GM18867 (cell line): ENCODE data around the gene DPPA4.
"Not testable (repeated sequence)": the region's sequence is repeated elsewhere in the genome, so short reads cannot be mapped to it uniquely, and the experiment has no call there.

Source experiments
- ATAC-seq: cut with Tn5 transposase; IDR thresholded peaks from one replicate; pipeline ENCODE4 v1.9.1; 2021; ENCODE audit warnings: mild to moderate bottlenecking, moderate library complexity; ENCODE audit not compliant: unreplicated experiment

DPPA4 gene

DNA sequence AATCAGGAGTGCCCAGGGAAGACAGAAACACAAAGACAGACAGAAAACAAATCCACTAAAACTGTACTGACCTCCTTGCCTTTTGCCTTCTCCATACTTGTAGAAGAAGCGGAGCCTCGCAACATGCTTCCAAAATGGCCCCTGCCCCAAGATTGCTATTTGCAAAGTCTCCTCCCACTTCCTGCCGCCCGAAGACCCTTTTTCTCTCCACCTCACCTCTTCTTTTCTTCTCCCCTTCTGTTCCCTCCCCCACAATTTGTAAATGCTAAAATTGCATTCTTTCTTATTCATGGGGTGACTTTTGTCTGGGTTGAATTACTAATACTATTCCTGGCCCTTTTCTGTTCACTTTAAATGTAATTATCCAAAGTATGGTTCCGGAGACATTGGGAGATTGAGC, at the start of gene DPPA4:
Gene DPPA4 (minus strand): TSS at position 154 of the 400 bp plus-strand sequence. CDS start 29 bp downstream, at position 125.
- no peak for ATAC-seq

DNA sequence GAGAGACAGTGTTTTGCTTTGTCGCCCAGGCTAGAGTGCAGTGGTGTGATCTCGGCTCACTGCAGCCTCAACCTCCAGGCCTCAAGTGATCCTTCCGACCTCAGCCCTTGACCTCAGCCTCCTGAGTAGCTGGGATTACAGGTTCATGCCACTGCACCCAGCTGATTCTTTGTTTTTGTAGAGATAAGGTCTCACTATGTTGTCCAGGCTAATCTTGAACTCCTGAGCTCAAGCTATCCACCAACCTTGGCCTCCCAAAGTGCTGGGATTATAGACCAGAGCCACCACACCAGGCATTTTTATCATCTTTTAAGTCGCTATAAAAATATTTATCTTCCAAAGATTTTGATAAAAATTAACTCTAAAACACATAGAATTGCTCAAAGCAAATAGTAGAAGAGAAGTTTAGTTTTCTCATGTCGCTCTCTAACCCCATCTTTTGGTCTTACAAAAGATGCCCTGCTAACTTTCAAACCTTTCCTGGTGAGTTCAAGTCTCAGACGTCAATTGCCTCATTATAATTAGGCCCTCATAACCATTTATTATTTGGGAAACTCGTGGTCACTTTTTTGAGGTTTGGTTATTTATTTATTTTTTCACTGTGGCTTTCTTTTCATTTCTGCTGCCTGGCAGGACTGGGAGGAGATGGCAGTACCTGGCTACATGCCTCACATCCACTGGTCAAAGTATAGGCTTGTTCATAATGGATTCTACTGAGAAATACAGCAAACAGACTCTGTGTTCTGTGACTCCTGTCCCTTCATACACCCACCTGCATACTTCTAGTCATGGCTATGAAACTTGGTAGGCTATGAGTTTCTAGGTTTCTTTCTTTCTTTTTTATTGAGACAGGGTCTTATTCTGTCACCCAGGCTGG, 48.3 kb upstream of the DPPA4 start:
- no peak for ATAC-seq

- no peak for ATAC-seq
Measured at GRCh38 chr3:109384164-109384563, 46.8 kb upstream of the DPPA4 start.

DNA sequence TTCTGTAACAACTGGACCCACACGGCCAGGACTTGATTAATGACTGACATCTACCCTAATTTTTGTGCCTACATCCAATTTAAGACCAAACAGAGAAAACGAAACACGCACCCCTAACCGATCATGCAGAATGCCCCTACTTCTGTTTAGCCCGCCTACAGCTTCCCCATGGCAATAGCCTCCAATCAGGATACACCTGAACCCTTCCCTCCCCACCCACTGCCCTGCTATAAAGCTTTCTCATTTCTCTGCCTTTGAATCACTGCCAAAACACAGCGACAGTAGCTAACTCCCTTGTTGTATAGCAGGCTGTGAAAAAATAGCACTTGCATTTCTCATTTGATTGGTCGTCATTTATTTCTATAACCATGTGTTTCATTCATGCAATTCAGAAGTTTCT, 45.2 kb upstream of the DPPA4 start:
- ATAC-seq = no peak

GRCh38 chr3:109375975-109376374, 38.6 kb upstream of the DPPA4 start:
- no peak for ATAC-seq

DNA sequence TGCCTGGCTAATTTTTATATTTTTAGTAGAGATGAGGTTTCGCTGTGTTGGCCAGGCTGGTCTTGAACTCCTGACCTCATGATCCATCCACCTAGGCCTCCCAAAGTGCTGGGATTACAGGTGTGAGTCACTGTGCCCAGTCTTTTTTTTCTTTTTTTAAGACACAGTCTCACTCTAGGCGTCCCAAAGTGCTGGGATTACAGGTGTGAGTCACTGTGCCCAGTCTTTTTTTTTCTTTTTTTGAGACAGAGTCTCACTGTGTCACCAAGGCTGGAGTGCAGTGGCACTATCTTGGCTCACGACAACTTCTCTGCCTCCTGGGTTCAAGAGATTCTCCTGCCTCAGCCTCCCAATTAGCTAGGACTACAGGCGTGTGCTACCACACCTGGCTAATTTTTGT, 37.1 kb upstream of the DPPA4 start:
- ATAC-seq = not testable (repeated sequence)

DNA sequence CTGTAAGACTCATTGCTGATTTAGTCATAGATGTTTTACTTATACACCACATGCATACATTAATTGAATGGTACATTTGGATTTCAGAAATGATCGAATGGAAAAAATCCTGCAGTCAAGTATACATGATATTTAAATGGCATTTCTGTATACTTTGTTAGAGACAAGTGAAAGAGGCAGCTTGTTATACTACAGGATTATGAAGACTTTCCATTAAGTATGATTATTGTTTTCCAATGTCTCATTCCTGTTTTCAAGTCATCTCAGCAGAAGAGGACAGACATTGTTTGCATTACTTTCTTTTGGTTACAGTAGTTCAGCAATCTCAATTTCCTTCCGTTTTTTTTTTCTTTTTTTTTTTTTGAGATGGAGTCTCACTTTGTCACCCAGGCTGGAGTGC, 36.6 kb upstream of the DPPA4 start:
- ATAC-seq = no peak

- no peak for ATAC-seq
Measured at GRCh38 chr3:109372639-109373038, 35.3 kb upstream of the DPPA4 start.

GRCh38 chr3:109369510-109369909, 32.2 kb upstream of the DPPA4 start:
- ATAC-seq = no peak

- ATAC-seq = no peak
Measured at GRCh38 chr3:109364088-109364487, 26.7 kb upstream of the DPPA4 start.

GRCh38 chr3:109363634-109364033, 26.3 kb upstream of the DPPA4 start:
- no peak for ATAC-seq

DNA sequence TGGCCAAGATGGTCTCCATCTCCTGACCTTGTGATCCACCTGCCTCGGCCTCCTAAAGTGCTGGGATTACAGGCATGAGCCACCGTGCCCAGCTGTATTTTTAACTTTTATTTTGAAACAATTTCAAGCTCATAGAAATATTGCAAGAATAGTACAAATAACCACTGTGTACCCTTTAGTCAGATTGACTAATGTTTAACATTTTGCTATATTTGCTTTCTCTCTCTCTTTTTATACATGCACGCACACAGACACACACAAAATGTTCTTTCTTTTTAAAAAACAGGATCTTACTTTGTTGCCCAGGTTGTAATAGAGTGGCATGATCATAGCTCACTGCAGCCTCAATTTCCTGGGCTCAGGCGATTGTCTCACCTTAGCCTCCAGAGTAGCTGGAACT, 25.5 kb upstream of the DPPA4 start:
- no peak for ATAC-seq

DNA sequence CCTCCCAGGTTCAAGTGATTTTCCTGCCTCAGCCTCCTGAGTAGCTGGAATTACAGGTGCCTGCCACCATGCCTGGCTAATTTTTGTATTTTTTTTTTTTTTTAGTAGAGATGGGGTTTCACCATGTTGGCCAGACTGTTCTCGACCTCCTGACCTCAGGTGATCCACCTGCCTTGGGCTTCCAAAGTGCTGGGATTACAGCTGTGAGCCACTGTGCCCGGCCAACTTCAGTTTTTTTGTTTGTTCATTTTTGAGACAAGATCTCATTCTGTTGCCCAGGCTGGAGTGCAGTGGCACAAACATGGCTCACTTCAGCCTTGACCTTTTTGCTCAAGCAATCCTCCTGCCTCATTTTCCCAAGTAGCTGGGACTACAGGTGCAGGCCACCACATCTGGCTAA, 21.5 kb upstream of the DPPA4 start:
- ATAC-seq = not testable (repeated sequence)

- no peak for ATAC-seq
Measured at GRCh38 chr3:109356442-109357155, 19.3 kb upstream of the DPPA4 start.

- ATAC-seq = no peak
Measured at GRCh38 chr3:109355625-109356441, 18.5 kb upstream of the DPPA4 start.

DNA sequence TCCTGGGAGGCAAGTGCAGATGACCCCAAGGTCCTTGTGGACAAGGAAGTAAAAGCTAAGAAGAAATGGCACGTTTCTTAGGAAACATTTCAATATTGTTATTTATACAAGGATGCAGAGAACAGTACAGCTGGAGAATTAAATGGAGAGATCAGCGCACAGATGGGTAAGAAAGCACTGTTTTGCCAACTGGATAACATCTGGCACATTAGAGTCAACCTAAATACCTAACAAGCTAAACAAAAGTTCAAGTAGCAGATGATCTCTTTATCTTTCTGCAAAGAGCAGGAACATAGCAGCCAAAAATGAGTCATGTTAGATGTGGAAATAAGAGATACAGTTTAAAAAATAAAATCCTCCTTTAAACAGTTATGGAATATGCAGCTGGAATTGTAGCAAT, 15.7 kb upstream of the DPPA4 start:
- no peak for ATAC-seq

DNA sequence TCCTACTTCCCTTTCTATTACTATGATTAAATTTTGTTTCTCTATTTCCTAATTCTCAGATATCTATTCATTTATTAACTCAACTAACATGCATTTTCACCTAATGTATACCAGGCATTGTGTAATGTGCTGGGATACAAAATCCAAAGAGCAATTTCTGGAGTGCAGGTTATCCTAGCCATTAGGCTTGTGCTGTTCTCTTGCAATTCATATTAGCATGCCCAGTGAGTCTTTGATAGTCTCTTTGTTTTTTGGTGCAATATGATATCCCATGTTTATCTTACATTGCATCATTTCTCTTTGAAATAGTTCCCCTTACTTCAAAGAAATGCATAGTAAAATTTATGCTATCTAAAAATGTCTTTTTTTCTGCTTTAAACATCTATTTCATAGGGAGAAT, 13.9 kb upstream of the DPPA4 start:
- ATAC-seq = no peak

- ATAC-seq = no peak
Measured at GRCh38 chr3:109346770-109347295, 9.5 kb upstream of the DPPA4 start.

- ATAC-seq = no peak
Measured at GRCh38 chr3:109346099-109346498, 8.8 kb upstream of the DPPA4 start.

DNA sequence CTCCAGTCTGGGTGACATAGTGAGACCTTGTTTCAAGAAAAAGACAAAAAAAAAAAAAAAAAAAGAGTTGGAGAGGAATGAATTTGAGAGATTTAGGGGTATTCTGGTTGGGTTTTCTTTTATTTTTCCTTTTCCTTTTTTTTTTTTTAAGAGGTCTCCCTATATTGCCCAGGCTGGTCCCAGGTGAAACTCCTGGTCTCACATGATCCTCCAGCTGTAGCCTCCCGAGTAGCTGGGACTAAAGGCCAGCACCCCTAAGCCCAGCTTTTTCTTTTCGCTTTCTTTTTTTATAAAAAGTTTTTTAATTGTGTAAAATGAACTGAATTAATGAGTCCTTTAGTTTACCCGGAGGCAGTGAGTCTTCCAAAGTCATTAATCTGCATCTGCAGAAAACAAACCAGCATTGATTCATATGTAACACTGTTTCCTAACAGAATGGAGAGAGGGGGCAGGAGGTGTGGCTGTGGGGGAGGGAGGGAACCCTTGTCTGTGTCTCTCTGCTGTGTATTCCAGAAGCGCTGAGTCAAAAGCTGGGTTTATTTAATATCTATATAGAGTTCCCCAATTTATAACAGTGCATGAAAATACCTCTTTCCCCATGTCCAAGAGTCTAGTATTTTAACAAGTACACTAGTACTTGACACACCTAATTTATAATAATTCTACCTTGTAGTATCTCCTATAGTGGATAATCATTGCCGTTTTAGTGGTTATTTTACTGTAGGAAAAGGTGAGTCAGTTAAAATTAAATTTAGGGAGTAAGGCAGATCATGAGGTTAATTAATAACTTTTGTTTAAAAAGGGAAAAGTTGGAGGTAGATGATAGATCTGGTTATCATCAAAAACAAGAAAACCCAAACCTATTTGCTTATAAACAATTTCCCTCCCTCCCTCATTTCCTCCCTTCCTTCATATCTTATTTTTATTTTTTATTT, 2.6 kb upstream of the DPPA4 start:
- ATAC-seq = no peak
